Activated CD4-positive, alpha-beta T cell treated with anti-CD3 and anti-CD28 coated beads for 24 hours (primary cell): Measurements from ENCODE around the gene HSPA4L.

ENCODE experiments used
- DNase-seq, 2 donors: peaks; one replicate each; pipeline ENCODE4 v3.0.0-alpha.2; 2020; ENCODE audit warnings: low read depth in 2 of 2

Gene HSPA4L

GRCh38 chr4:127870281-127870680 is 88.2 kb downstream of the HSPA4L start:
- DNase-seq, result no peak

GRCh38 chr4:127870688-127871087 is 88.6 kb downstream of the HSPA4L start:
- DNase-seq, result no peak

GRCh38 chr4:127875791-127876190 is 93.7 kb downstream of the HSPA4L start:
- DNase-seq, result no peak

- DNase-seq, result peak; percentile 90 to 91
Measured at GRCh38 chr4:127880763-127881562, 98.8 kb downstream of the HSPA4L start, which contains the start of gene PLK4. Gene PLK4, plus strand, starts transcription at chr4:127880893. Its CDS starts 242 bp downstream, at chr4:127881135.

GRCh38 chr4:127881563-127881864 is 99.4 kb downstream of the HSPA4L start:
- DNase-seq, result no peak

- no peak for DNase-seq
Measured at GRCh38 chr4:127888559-127888958, 106.4 kb downstream of the HSPA4L start.

- no peak for DNase-seq
Measured at GRCh38 chr4:127889903-127890302, 107.8 kb downstream of the HSPA4L start.
